HG03139 (cell line): Measurements from ENCODE around the gene NCDN.

ENCODE experiments used
- ATAC-seq: cut with Tn5 transposase; IDR thresholded peaks from one replicate; pipeline ENCODE4 v1.9.1; 2021; ENCODE audit not compliant: unreplicated experiment

The NCDN gene

GRCh38 chr1:35589516-35590427 lies 32.2 kb downstream of the NCDN start:
- no peak for ATAC-seq

- no peak for ATAC-seq
Observed at GRCh38 chr1:35590476-35591040, 33.0 kb downstream of the NCDN start.

GRCh38 chr1:35591211-35591610 lies 33.6 kb downstream of the NCDN start:
- no peak for ATAC-seq

GRCh38 chr1:35592991-35593769 lies 35.6 kb downstream of the NCDN start:
- ATAC-seq: no peak

GRCh38 chr1:35594005-35594760 lies 36.6 kb downstream of the NCDN start:
- no peak for ATAC-seq

GRCh38 chr1:35595684-35596083 lies 38.1 kb downstream of the NCDN start:
- no peak for ATAC-seq

GRCh38 chr1:35597870-35598269 lies 40.3 kb downstream of the NCDN start:
- no peak for ATAC-seq

- ATAC-seq: no peak
Observed at GRCh38 chr1:35598895-35599294, 41.3 kb downstream of the NCDN start.

GRCh38 chr1:35599411-35599810 lies 41.8 kb downstream of the NCDN start:
- ATAC-seq: no peak

GRCh38 chr1:35600593-35600992 lies 43.0 kb downstream of the NCDN start:
- ATAC-seq: no peak

- ATAC-seq: no peak
Observed at GRCh38 chr1:35603468-35603867, 45.9 kb downstream of the NCDN start.

GRCh38 chr1:35603941-35604340 lies 46.3 kb downstream of the NCDN start:
- ATAC-seq: no peak

GRCh38 chr1:35605071-35605866 lies 47.7 kb downstream of the NCDN start:
- no peak for ATAC-seq

GRCh38 chr1:35605867-35606182 lies 48.2 kb downstream of the NCDN start:
- ATAC-seq: no peak

GRCh38 chr1:35611655-35612054 lies 54.1 kb downstream of the NCDN start:
- no peak for ATAC-seq

GRCh38 chr1:35615440-35615839 lies 57.8 kb downstream of the NCDN start:
- ATAC-seq: no peak
